NCI-H524 treated with DMSO at 0.1 percent for 48 hours (cell line): ENCODE measurements around the gene ADORA2A.

Experiments used
- DNase-seq: peaks from one replicate; lab custom pipeline; 2025; lab: John Stamatoyannopoulos, UW

The ADORA2A gene

GRCh38 chr22:24433001-24433827 is 5.8 kb downstream of the ADORA2A start:
- no peak for DNase-seq

DNA sequence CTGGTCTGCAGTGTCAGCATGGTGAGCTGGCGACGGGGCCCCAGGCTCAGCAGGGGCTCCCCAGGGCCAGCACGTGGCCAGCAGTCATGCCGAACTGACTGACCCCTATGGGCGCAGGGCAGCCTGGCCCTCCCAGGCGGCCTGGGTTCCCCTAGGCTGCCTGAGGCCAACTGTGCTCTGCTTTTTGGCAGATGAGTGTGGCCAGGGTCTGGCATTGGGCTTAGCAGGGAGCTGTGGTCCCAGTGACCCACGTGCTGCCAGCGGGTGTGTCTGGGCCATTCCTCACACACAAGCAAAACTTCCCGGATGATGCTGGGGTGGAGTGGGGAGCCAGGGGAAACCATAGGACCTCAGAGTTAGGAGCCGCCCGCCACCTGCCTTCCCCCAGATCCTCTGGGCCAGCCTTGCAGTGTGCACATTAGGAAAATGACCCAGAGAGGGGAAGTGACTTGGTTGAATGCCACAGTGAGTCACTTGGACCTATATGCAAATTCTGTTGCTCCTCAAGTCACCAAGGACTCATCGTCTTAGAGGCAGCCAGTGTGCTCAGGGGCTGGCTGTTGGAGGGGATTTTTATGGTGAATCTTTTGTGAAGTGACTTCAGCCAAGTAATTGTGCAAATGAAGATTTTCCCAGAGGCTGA is 6.5 kb downstream of the ADORA2A start:
- no peak for DNase-seq

DNA sequence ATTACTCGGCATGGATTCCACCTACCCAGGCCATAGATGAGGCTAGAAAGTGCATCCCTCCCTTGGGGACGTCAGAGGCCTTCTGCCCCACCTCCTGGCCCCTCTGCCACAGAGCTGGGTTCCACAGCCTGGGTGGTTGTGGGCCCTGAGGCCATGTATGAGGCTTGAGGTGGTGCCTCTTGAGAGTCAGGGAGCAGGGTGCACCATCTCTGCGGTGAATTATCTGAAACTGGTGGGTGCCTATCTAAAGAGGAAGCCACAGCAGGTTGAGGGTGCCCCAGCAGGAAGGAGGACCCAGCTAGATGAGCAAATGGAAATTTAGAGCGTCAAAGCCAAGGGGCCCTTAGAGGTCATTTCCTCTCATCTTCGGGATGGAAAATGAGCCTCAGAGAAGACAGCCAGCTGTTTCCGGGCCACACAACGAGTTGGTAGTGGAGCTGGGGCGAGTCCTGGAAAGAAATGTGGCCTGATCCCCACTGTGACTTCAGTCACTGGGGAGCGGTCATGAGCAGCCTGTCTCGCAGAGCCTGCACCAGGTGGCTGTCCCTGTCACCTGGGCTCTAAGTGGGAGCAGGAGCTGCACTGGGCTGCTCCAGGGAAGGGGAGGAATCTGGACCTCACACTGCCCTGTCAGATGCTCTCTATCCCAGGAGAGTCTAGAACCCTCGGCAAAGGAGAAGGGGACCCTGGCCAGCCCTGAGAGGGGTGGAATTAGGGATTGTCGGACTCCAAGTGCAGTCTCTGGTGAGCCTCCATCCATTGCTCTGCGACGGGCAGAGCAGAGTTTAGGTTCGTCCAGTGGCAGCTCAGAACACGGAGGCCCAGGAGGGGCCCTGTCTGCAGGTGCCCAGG is 7.3 kb downstream of the ADORA2A start:
- DNase-seq: no peak

DNA sequence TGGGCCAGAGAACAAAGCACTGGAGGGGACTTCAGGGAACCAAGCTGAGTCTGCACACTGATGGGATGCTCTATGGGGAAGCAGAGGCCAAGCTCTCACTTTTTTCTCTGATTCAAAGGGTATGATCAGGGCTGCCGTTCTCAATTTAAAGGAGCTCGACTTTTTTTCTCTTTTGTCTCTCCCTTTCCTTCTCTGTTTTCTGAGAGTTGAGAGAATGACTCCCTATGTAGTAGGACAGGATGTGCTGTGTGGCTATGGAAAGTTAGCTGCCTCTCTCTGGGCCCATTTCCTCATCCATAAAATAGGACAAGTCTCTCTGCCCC is 7.9 kb downstream of the ADORA2A start:
- no peak for DNase-seq

- DNase-seq: no peak
Observed at GRCh38 chr22:24435861-24436371, 8.5 kb downstream of the ADORA2A start.

DNA sequence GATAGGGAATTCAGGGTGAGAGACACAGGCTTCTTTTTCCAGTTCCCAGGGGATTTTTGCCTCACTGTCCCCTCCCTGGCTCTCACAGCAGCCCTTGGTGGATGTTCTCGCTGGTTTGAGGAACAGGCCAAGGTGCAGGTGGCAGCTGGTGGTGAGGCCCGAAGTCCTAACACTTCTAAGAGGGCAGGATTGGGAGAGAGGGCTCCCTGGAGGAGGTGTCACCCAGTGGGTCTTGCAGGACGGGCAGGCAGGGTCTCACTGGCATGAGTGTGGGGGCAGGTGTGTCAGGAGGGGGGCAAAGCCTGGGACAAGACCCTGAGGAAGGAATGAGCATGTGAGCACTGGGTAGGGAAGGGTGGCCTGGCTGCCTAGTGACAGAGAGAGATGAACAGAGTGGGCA is 9.2 kb downstream of the ADORA2A start:
- DNase-seq: no peak

DNA sequence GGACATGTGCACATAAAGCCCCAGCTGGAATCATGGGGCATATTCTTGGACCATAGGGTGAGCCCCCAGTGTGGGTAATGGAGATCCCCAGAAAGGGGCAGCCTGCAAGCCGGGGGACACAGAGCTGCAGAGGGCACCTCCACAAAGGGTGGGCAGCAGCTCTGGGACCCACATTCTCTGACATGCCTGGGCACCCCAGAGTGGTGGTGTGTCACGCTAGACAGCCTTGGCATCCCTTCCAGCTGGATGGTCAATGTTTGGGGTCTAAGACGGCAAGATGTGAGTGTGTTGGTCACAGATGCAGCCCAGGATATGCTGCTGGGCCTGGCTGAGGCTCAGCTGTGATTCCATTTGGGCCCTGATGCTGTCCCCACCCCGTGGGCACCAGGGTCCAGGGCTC is 9.7 kb downstream of the ADORA2A start:
- no peak for DNase-seq

GRCh38 chr22:24437741-24438328 is 10.4 kb downstream of the ADORA2A start:
- no peak for DNase-seq

DNA sequence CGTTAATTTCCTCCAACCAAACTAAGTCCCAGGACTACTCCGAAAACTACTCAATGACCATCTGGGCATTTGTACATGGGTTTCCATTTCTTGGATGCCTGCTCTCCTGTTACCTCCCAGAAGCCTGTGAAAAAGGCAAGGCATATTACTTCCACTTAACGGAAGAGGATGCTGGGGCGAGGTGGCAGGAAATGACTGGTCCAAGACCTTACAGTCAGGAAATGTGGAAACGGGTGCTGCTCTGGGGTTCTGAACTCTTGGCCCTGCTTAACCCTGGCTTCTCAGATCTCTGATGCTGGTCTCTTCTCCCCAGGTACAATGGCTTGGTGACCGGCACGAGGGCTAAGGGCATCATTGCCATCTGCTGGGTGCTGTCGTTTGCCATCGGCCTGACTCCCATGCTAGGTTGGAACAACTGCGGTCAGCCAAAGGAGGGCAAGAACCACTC is 12.9 kb downstream of the ADORA2A start:
- DNase-seq: no peak

DNA sequence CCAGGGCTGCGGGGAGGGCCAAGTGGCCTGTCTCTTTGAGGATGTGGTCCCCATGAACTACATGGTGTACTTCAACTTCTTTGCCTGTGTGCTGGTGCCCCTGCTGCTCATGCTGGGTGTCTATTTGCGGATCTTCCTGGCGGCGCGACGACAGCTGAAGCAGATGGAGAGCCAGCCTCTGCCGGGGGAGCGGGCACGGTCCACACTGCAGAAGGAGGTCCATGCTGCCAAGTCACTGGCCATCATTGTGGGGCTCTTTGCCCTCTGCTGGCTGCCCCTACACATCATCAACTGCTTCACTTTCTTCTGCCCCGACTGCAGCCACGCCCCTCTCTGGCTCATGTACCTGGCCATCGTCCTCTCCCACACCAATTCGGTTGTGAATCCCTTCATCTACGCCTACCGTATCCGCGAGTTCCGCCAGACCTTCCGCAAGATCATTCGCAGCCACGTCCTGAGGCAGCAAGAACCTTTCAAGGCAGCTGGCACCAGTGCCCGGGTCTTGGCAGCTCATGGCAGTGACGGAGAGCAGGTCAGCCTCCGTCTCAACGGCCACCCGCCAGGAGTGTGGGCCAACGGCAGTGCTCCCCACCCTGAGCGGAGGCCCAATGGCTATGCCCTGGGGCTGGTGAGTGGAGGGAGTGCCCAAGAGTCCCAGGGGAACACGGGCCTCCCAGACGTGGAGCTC is 13.5 kb downstream of the ADORA2A start:
- DNase-seq: no peak

DNA sequence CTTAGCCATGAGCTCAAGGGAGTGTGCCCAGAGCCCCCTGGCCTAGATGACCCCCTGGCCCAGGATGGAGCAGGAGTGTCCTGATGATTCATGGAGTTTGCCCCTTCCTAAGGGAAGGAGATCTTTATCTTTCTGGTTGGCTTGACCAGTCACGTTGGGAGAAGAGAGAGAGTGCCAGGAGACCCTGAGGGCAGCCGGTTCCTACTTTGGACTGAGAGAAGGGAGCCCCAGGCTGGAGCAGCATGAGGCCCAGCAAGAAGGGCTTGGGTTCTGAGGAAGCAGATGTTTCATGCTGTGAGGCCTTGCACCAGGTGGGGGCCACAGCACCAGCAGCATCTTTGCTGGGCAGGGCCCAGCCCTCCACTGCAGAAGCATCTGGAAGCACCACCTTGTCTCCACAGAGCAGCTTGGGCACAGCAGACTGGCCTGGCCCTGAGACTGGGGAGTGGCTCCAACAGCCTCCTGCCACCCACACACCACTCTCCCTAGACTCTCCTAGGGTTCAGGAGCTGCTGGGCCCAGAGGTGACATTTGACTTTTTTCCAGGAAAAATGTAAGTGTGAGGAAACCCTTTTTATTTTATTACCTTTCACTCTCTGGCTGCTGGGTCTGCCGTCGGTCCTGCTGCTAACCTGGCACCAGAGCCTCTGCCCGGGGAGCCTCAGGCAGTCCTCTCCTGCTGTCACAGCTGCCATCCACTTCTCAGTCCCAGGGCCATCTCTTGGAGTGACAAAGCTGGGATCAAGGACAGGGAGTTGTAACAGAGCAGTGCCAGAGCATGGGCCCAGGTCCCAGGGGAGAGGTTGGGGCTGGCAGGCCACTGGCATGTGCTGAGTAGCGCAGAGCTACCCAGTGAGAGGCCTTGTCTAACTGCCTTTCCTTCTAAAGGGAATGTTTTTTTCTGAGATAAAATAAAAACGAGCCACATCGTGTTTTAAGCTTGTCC is 14.3 kb downstream of the ADORA2A start:
- peak; percentile 57 for DNase-seq

DNA sequence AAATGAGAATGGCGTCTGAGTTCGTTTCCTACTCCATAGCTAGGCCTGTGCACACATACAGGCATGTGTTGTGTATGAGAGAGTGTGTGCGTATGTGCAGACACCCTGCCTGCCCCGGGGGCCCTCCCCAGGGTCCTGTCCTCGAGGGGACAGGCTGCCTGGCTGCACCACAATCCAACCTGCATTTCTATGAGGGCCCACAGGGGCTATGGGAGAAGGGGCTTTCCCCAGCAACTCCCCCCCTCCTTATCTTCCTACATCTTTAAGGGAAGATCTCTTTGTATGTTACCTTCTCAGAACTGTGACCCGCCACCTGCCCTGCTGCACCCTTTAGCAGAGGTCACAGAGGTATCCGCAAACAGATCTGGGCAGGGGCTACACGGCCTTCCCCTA is 14.9 kb downstream of the ADORA2A start:
- no peak for DNase-seq

GRCh38 chr22:24443668-24444067 is 16.3 kb downstream of the ADORA2A start:
- DNase-seq: no peak

GRCh38 chr22:24444251-24444650 is 16.9 kb downstream of the ADORA2A start:
- DNase-seq: no peak

DNA sequence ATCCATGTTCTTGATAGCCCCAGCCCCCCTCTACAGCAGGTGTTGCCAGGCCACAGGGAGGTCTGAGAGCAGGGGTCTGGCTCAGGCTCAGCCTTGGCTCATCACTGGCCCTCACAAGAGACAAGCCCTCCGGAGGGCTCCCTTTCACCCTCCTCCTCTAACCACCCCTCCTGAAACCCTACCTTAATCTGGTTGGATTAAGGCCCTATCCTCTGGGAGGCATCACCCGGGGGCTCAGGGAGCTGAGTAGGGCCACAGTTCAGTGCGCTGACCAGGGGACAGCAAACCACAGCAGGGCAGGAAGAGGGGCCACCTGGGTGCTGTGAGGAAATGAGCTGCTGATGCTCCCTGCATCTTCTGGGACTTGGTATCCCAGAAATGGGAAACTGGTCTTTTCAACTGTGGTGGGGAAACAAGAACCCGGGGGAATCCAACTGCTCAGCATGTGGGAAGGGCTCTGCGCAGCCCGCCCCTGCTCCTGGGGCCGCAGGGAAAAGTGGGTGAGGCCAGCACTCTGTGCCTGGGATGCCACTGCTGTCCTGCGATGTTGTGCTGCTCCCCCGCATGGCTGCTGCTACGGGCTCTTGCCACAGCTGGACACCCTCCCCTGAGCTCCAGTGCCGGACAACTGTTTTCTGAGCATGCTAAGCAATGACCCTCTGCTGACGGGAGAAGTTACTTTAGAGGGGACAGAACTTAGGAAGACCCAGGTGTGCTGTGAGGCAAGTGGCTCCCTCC is 17.5 kb downstream of the ADORA2A start:
- DNase-seq: no peak

DNA sequence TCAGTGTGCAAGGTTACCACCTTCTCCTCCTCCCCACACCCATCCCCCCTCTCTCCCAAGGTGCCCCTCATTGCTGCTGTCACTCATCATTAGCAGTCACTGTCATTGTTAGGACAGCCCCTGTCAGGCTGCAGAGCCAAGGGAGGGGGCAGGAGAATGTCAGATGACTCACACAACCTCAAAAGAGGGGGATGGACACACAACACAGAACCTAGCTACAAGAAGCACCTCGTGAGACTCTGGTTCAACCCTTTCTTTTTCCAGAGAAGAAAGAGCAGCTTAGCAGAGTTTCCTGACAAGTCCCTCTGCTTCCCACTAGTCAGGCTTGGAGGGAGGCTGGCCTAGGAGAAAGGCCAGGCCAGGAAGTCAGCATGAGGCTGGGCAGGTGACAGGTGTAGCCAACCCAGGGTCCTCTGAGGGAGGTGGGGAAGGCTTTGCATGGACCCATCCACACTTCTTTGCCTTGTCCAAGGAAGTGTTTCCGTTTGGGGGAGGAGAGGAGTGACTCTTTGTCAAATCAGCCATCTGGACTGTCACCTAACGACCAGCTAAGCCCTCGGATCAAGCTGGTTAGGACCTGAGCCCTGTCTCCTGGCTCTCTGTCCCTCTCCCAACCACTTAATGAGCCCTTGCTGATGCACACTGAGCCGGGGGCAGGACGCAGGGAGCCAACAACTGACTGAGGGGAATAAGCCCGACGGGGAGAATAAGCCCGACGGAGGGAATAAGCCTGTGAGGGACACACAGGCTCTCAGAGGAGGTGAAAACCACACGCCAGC is 18.3 kb downstream of the ADORA2A start:
- peak; percentile 88 for DNase-seq

GRCh38 chr22:24446260-24446611 is 18.8 kb downstream of the ADORA2A start:
- DNase-seq: no peak

DNA sequence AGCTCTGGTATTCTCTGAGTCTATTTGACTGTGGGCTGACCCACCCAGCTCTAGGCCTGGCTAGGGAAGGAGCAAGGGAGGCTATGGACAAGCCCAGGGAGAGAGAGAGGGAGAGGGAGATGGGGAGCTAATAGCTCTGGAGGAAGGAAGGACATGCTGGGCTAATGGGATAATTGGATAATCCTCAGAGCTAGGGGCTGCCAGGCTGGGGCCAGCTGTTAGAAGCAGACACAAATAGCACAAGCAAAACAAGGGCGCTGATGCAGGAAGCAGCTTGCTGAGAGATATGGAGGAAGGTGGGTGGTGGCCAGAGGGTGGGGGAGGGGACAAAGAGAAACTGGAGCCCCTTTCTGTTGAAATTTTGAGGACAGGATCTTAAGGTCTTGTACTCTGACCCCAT is 23.2 kb downstream of the ADORA2A start:
- peak; percentile 89 for DNase-seq

- DNase-seq: no peak
Observed at GRCh38 chr22:24451162-24451561, 23.8 kb downstream of the ADORA2A start.
